Natural killer cell treated with Interleukin-12 subunit alpha and Interleukin-12 subunit beta and Interleukin-15 and Interleukin-18, amount 100 ng/mL, for 72 hours (primary cell): Measurements from ENCODE around the gene TTC32. TPM values are rescaled to one million over a fixed set of nuclear protein-coding genes. Genes with fewer than 3 reads are reported as not detected.

Source experiments
- ATAC-seq, 2 donors: fragments of 150-1000 bp; cut with Tn5 transposase in 1 of 2; sonication (Bioruptor Pico), chemical (Tn5 transposase) in 1 of 2; 2 replicates each; pipeline ENCODE4 v1.10.0; 2021
- DNase-seq: peaks from one replicate; pipeline ENCODE4 v3.0.0; 2022; ENCODE audit warnings: low spot score
- H3K27ac Mint-ChIP-seq, 2 donors: 1 replicate in 1 of 2; 2 replicates in 1 of 2; pipeline ENCODE4 v1.8.0; 2022; ENCODE audit warnings: mixed read lengths in 2 of 2, mild to moderate bottlenecking in 1 of 2, moderate library complexity in 1 of 2
- H3K27me3 Mint-ChIP-seq, 2 donors: 1 replicate in 1 of 2; 2 replicates in 1 of 2; pipeline ENCODE4 v1.8.0; 2022; ENCODE audit warnings: mixed read lengths in 2 of 2
- H3K36me3 Mint-ChIP-seq: one replicate; pipeline ENCODE4 v1.8.0; 2022; ENCODE audit warnings: mixed read lengths
- H3K4me1 Mint-ChIP-seq, 2 donors: 1 replicate in 1 of 2; 2 replicates in 1 of 2; pipeline ENCODE4 v1.8.0; 2022; ENCODE audit warnings: low read depth in 2 of 2, mixed read lengths in 2 of 2, mild to moderate bottlenecking in 1 of 2
- H3K4me3 Mint-ChIP-seq: one replicate; pipeline ENCODE4 v1.8.0; 2022; ENCODE audit warnings: mixed read lengths
- H3K9me3 Mint-ChIP-seq: 2 replicates; pipeline ENCODE4 v1.8.0; 2022; ENCODE audit warnings: mixed read lengths
- total RNA-seq, 2 donors: library from RNA; stranded (reverse); gene quantifications; one replicate each; pipeline ENCODE4 v1.2.3, GENCODE V29; 2022

Gene TTC32
- total RNA-seq, 2 donors from 2014 or later, result 14.8 to 17.8 TPM

- Mint-ChIP-seq H3K9me3 (no peaks in the 10 kb centered on the region), H3K36me3 (no peaks in the 10 kb centered on the region), H3K27me3 (peaks cover 8 to 23% of the 10 kb centered on the region in 2 donors), H3K4me3 (no peak overlapping the region), H3K4me1 (no peaks in the 10 kb centered on the region), H3K27ac (no peak overlapping the region)
- DNase-seq (no peak), ATAC-seq (no peak)
Observed at GRCh38 chr2:19847486-19847885, 54.3 kb downstream of the TTC32 start.

Other genes with a start within 250 kb of the TTC32 start
- gene WDR35, start 88.1 kb upstream of the TTC32 start, total RNA-seq, result 10 to 100 TPM in 1 of 2 donors, 1 to 10 TPM in 1; 6.4 to 13.6 TPM
- not detected for gene MATN3, start 110.7 kb upstream of the TTC32 start, total RNA-seq
- 10 to 100 TPM; 13.2 to 37.2 TPM for gene LAPTM4A, start 149.6 kb upstream of the TTC32 start, total RNA-seq